PC-3 (cell line): ENCODE results near the gene AOPEP. TPM values are rescaled to one million over a fixed set of nuclear protein-coding genes. Genes with fewer than 3 reads are reported as not detected.

Source experiments
- ATAC-seq: fragments of 200-7000 bp; cut with Tn5 transposase; 2 replicates; pipeline ENCODE4 v1.9.1; 2020; ENCODE audit warnings: mild to moderate bottlenecking, moderate library complexity
- BruUV-seq: library from RNA; stranded (reverse); fragments of 400-500 nt; replicated peaks from 2 replicates; lab custom pipeline; 2021; lab: Mats Ljungman, UMichigan
- CTCF ChIA-PET: fragments of 300-600 bp; sonication (Branson Sonifier 250); formaldehyde crosslinking; loops from one replicate; lab custom pipeline; 2022; ENCODE audit warnings: antibody characterized with exemption; lab: Charles Lee
- POLR2A ChIA-PET: fragments of 300-600 bp; sonication (Branson Sonifier 250); formaldehyde crosslinking; loops from one replicate; lab custom pipeline; 2022; ENCODE audit warnings: antibody characterized with exemption; ENCODE audit not compliant: unreplicated experiment; lab: Charles Lee
- DNase-seq: peaks from one replicate; pipeline ENCODE4 v3.0.0-alpha.2; 2015
- H2AFZ ChIP-seq: fragments of 300-600 bp; sonication (generic); 2 replicates; pipeline ENCODE4 v1.6.0; 2016; ENCODE audit warnings: antibody characterized with exemption, low read length
- H3F3A ChIP-seq: fragments of 300-600 bp; sonication (generic); one replicate; pipeline ENCODE4 v1.6.0; 2017; ENCODE audit warnings: antibody characterized with exemption, low read length, control low read depth, mild to moderate bottlenecking; ENCODE audit not compliant: unreplicated experiment
- H3K27ac ChIP-seq: fragments of 300-600 bp; sonication (generic); 2 replicates; pipeline ENCODE4 v1.5.1; 2016; ENCODE audit warnings: mild to moderate bottlenecking, low read length
- H3K27me3 ChIP-seq: fragments of 300-600 bp; sonication (generic); 2 replicates; pipeline ENCODE4 v1.6.1; 2016; ENCODE audit warnings: low read length, mixed read lengths
- H3K36me3 ChIP-seq: fragments of 300-600 bp; sonication (generic); 2 replicates; pipeline ENCODE4 v1.6.1; 2016; ENCODE audit warnings: low read depth, mixed run types, low read length, mixed read lengths
- H3K4me1 ChIP-seq: fragments of 300-600 bp; sonication (generic); 2 replicates; pipeline ENCODE4 v1.5.1; 2016; ENCODE audit warnings: low read length; ENCODE audit not compliant: insufficient read depth
- H3K4me2 ChIP-seq: fragments of 300-600 bp; sonication (generic); 2 replicates; pipeline ENCODE4 v1.6.0; 2016; ENCODE audit warnings: low read length
- H3K4me3 ChIP-seq: fragments of 300-600 bp; sonication (generic); 2 replicates; pipeline ENCODE4 v1.5.1; 2016; ENCODE audit warnings: mild to moderate bottlenecking, low read length, mixed read lengths
- H3K79me2 ChIP-seq: fragments of 300-600 bp; sonication (generic); 2 replicates; pipeline ENCODE4 v1.6.1; 2017; ENCODE audit warnings: low read length, mixed read lengths
- H3K9ac ChIP-seq: fragments of 300-600 bp; sonication (generic); 2 replicates; pipeline ENCODE4 v1.6.0; 2016; ENCODE audit warnings: mild to moderate bottlenecking, low read length
- H3K9me2 ChIP-seq: fragments of 300-600 bp; sonication (generic); replicated peaks from 2 replicates; pipeline ENCODE4 v1.6.1; 2016; ENCODE audit warnings: mixed run types, low read length, mixed read lengths
- H3K9me3 ChIP-seq: fragments of 300-600 bp; sonication (generic); 2 replicates; pipeline ENCODE4 v1.6.1; 2016; ENCODE audit warnings: low read length, mixed read lengths
- H4K20me1 ChIP-seq: fragments of 300-600 bp; sonication (generic); 2 replicates; pipeline ENCODE4 v1.6.1; 2016; ENCODE audit warnings: low read length, mixed read lengths
- CTCF ChIP-seq: fragments of 300-600 bp; sonication (generic); conservative IDR thresholded peaks from 2 replicates; pipeline ENCODE4 v1.5.1; 2017; ENCODE audit warnings: antibody characterized with exemption, low read depth, mild to moderate bottlenecking, low read length
- EZH2 ChIP-seq: fragments of 300-600 bp; sonication (generic); IDR thresholded peaks from one replicate; pipeline ENCODE4 v1.6.1; 2017; ENCODE audit warnings: antibody characterized with exemption, mild to moderate bottlenecking, low read length; ENCODE audit not compliant: unreplicated experiment
- EZH2phosphoT487 ChIP-seq: fragments of 300-600 bp; sonication (generic); IDR thresholded peaks from 2 replicates; pipeline ENCODE4 v1.6.1; 2018; ENCODE audit warnings: mild to moderate bottlenecking, antibody characterized with exemption, low read length, borderline replicate concordance
- intact Hi-C: fragments of 100-400 bp; cut with micrococcal nuclease; formaldehyde crosslinking; loops from 2 replicates; pipeline ENCODE4 v1.9.0; 2023
- total RNA-seq: library from RNA; depleted of rRNA; stranded (reverse); fragments of >200 nt; gene quantifications from 2 replicates; pipeline ENCODE4 v1.2.3, GENCODE V29; 2014

Gene AOPEP
- total RNA-seq, 1 experiment from 2014 or later: 23.1 TPM

GRCh38 chr9:94717761-94718160 lies 8.7 kb upstream of the AOPEP start:
- TF ChIP-seq EZH2phosphoT487: no peak
- TF ChIP-seq CTCF: no peak
- no peak for TF ChIP-seq EZH2
- intact Hi-C loops: no loop called here
- Histone ChIP-seq H3K4me2 (peak overlapping the region; percentile 17; the same call in 1 of the 2 replicates), H3K79me2 (no peaks in the 10 kb centered on the region), H3F3A (no peaks in the 10 kb centered on the region), H3K27me3 (no peaks in the 10 kb centered on the region), H3K9me2 (no peaks in the 10 kb centered on the region), H3K4me3 (no peak overlapping the region), H3K36me3 (no peaks in the 10 kb centered on the region), H3K9me3 (no peaks in the 10 kb centered on the region), H3K27ac (peak overlapping the region; percentile 93), H4K20me1 (no peaks in the 10 kb centered on the region), H3K4me1 (peaks cover 40% of the 10 kb centered on the region), H2AFZ (peak overlapping the region; percentile 34), H3K9ac (peak overlapping the region; percentile 10; the same call in 1 of the 2 replicates)
- ChIA-PET POLR2A (no interaction called here), CTCF (no interaction called here)
- peak; percentile 81 for DNase-seq
- ATAC-seq: peak; percentile 62
- BruUV-seq: no TSS peak

- intact Hi-C loops: no loop called here
- no peaks in the 10 kb centered on the region for H3K27me3 ChIP-seq
- CTCF ChIA-PET: no interaction called here
- peaks cover 40% of the 10 kb centered on the region for H3K4me1 ChIP-seq
- no peaks in the 10 kb centered on the region for H3F3A ChIP-seq
- no peak for ATAC-seq
- peak overlapping the region; percentile 34; the same call in 1 of the 2 replicates for H3K9ac ChIP-seq
- DNase-seq: no peak
- TF ChIP-seq EZH2 (no peak), EZH2phosphoT487 (no peak), CTCF (no peak)
- H3K9me3 ChIP-seq: no peaks in the 10 kb centered on the region
- H3K79me2 ChIP-seq: no peaks in the 10 kb centered on the region
- no peaks in the 10 kb centered on the region for H4K20me1 ChIP-seq
- H3K27ac ChIP-seq: peak overlapping the region; percentile 93
- H3K9me2 ChIP-seq: no peaks in the 10 kb centered on the region
- H3K4me3 ChIP-seq: no peak overlapping the region
- no peak overlapping the region for H3K4me2 ChIP-seq
- POLR2A ChIA-PET: no interaction called here
- no peak overlapping the region for H2AFZ ChIP-seq
- H3K36me3 ChIP-seq: no peaks in the 10 kb centered on the region
- BruUV-seq: no TSS peak
Measured at GRCh38 chr9:94718936-94719335, 7.6 kb upstream of the AOPEP start.

- no peaks in the 10 kb centered on the region for H3K27me3 ChIP-seq
- BruUV-seq: no TSS peak
- H3K4me2 ChIP-seq: peak overlapping the region; percentile 28; the same call in 1 of the 2 replicates
- H2AFZ ChIP-seq: peak overlapping the region; percentile 15; the same call in 1 of the 2 replicates
- peak overlapping the region; percentile 43 for H3K9ac ChIP-seq
- no peaks in the 10 kb centered on the region for H3F3A ChIP-seq
- H3K4me3 ChIP-seq: no peak overlapping the region
- ATAC-seq (no peak), DNase-seq (peak; percentile 73)
- no peaks in the 10 kb centered on the region for H3K79me2 ChIP-seq
- no peaks in the 10 kb centered on the region for H3K36me3 ChIP-seq
- peaks cover 40% of the 10 kb centered on the region for H3K4me1 ChIP-seq
- TF ChIP-seq CTCF: no peak
- TF ChIP-seq EZH2phosphoT487: no peak
- TF ChIP-seq EZH2: no peak
- no peaks in the 10 kb centered on the region for H4K20me1 ChIP-seq
- H3K9me3 ChIP-seq: no peaks in the 10 kb centered on the region
- intact Hi-C loops: loop anchor here (10.0 kb wide), 1 partner anchor 435 kb away; no protein-coding TSS in a partner anchor
- peak overlapping the region; percentile 93 for H3K27ac ChIP-seq
- POLR2A ChIA-PET: no interaction called here
- H3K9me2 ChIP-seq: no peaks in the 10 kb centered on the region
- CTCF ChIA-PET: no interaction called here
Measured at GRCh38 chr9:94719878-94720277, 6.6 kb upstream of the AOPEP start.
